Stimulated activated effector memory CD8-positive, alpha-beta T cell treated with anti-CD3 and anti-CD28 coated beads, Interleukin-12 subunit alpha, Interleukin-12 subunit beta, amount 100 ng/mL, for 72 hours (primary cell): ENCODE data around the gene LILRA1.
A peak's percentile ranks its signal among the peaks of the same experiment; 100 is the strongest.
"Not testable (repeated sequence)": the region's sequence is repeated elsewhere in the genome, so short reads cannot be mapped to it uniquely, and the experiment has no call there.

Experiments used
- ATAC-seq: fragments of 150-1000 bp; cut with Tn5 transposase; 2 replicates; pipeline ENCODE4 v1.10.0; 2021
- DNase-seq, 2 donors: peaks; one replicate each; pipeline ENCODE4 v3.0.0; 2021 to 2022; ENCODE audit warnings: low spot score in 2 of 2
- H3K27ac Mint-ChIP-seq: one replicate; pipeline ENCODE4 v1.8.0; 2022; ENCODE audit warnings: mild to moderate bottlenecking, mixed read lengths
- H3K36me3 Mint-ChIP-seq: one replicate; pipeline ENCODE4 v1.8.0; 2022; ENCODE audit warnings: mild to moderate bottlenecking, mixed read lengths
- H3K4me1 Mint-ChIP-seq: one replicate; pipeline ENCODE4 v1.8.0; 2022; ENCODE audit warnings: mixed read lengths
- H3K4me3 Mint-ChIP-seq: one replicate; pipeline ENCODE4 v1.8.0; 2022; ENCODE audit warnings: mild to moderate bottlenecking, mixed read lengths
- H3K9me3 Mint-ChIP-seq: one replicate; pipeline ENCODE4 v1.8.0; 2022; ENCODE audit warnings: mixed read lengths

Gene LILRA1

GRCh38 chr19:54572696-54573311 lies 20.6 kb upstream of the LILRA1 start:
- no peaks in the 10 kb centered on the region for H3K36me3 Mint-ChIP-seq
- no peak overlapping the region for H3K4me3 Mint-ChIP-seq
- ATAC-seq (no peak), DNase-seq (no peak)
- H3K9me3 Mint-ChIP-seq: no peaks in the 10 kb centered on the region
- no peak overlapping the region for H3K27ac Mint-ChIP-seq
- H3K4me1 Mint-ChIP-seq: peaks cover 16% of the 10 kb centered on the region

GRCh38 chr19:54573330-54573872 lies 20.0 kb upstream of the LILRA1 start, which contains the start of gene LILRA2:
Gene LILRA2, plus strand, starts transcription at chr19:54573790. Its CDS starts 89 bp downstream, at chr19:54573879.
- peak; percentile 59 for ATAC-seq
- H3K4me1 Mint-ChIP-seq: peaks cover 13% of the 10 kb centered on the region

GRCh38 chr19:54574051-54574450 lies 19.4 kb upstream of the LILRA1 start:
- no peaks in the 10 kb centered on the region for H3K9me3 Mint-ChIP-seq
- no peak overlapping the region for H3K27ac Mint-ChIP-seq
- peaks cover 10% of the 10 kb centered on the region for H3K4me1 Mint-ChIP-seq
- H3K36me3 Mint-ChIP-seq: no peaks in the 10 kb centered on the region
- ATAC-seq (peak; percentile 17), DNase-seq (no peak)
- no peak overlapping the region for H3K4me3 Mint-ChIP-seq

More at GRCh38 chr19:54573330-54573872, 20.0 kb upstream of the LILRA1 start, which contains the start of gene LILRA2:
- H3K27ac Mint-ChIP-seq: no peak within 1 kb of the TSS
- no peaks in the 10 kb centered on the region for H3K9me3 Mint-ChIP-seq
- no peak for DNase-seq
- H3K36me3 Mint-ChIP-seq: no peaks in the 10 kb centered on the region
- no peak within 1 kb of the TSS for H3K4me3 Mint-ChIP-seq

GRCh38 chr19:54574527-54575056 lies 18.8 kb upstream of the LILRA1 start:
- ATAC-seq (no peak), DNase-seq (no peak)
- H3K9me3 Mint-ChIP-seq: no peaks in the 10 kb centered on the region
- no peak overlapping the region for H3K4me3 Mint-ChIP-seq
- H3K36me3 Mint-ChIP-seq: no peaks in the 10 kb centered on the region
- peaks cover 10% of the 10 kb centered on the region for H3K4me1 Mint-ChIP-seq
- no peak overlapping the region for H3K27ac Mint-ChIP-seq

- H3K9me3 Mint-ChIP-seq, H3K4me3 Mint-ChIP-seq, H3K36me3 Mint-ChIP-seq, DNase-seq, H3K27ac Mint-ChIP-seq, ATAC-seq: not testable (repeated sequence)
- peaks cover 10% of the 10 kb centered on the region for H3K4me1 Mint-ChIP-seq
Measured at GRCh38 chr19:54575205-54575604, 18.2 kb upstream of the LILRA1 start.

- Mint-ChIP-seq H3K4me3 (no peak overlapping the region), H3K36me3 (no peaks in the 10 kb centered on the region), H3K4me1 (peaks cover 10% of the 10 kb centered on the region), H3K9me3 (no peaks in the 10 kb centered on the region), H3K27ac (no peak overlapping the region)
- DNase-seq (no peak), ATAC-seq (no peak)
Measured at GRCh38 chr19:54576411-54576976, 16.9 kb upstream of the LILRA1 start.

GRCh38 chr19:54577334-54577733 lies 16.1 kb upstream of the LILRA1 start:
- peaks cover 10% of the 10 kb centered on the region for H3K4me1 Mint-ChIP-seq

GRCh38 chr19:54578268-54578667 lies 15.2 kb upstream of the LILRA1 start:
- H3K27ac Mint-ChIP-seq, H3K4me1 Mint-ChIP-seq, H3K9me3 Mint-ChIP-seq, DNase-seq, H3K36me3 Mint-ChIP-seq, H3K4me3 Mint-ChIP-seq, ATAC-seq: not testable (repeated sequence)

More at GRCh38 chr19:54577334-54577733, 16.1 kb upstream of the LILRA1 start:
- DNase-seq (no peak), ATAC-seq (no peak)
- Mint-ChIP-seq H3K36me3 (no peaks in the 10 kb centered on the region), H3K27ac (no peak overlapping the region), H3K9me3 (no peaks in the 10 kb centered on the region), H3K4me3 (no peak overlapping the region)

GRCh38 chr19:54586397-54586796 lies 7.0 kb upstream of the LILRA1 start:
- Mint-ChIP-seq H3K4me1 (no peaks in the 10 kb centered on the region), H3K36me3 (no peaks in the 10 kb centered on the region), H3K27ac (no peak overlapping the region), H3K4me3 (no peak overlapping the region), H3K9me3 (peaks cover 4% of the 10 kb centered on the region)
- no peak for ATAC-seq
- DNase-seq: no peak

- H3K36me3 Mint-ChIP-seq: no peaks in the 10 kb centered on the region
- DNase-seq: no peak
- H3K4me1 Mint-ChIP-seq: no peaks in the 10 kb centered on the region
- ATAC-seq: no peak
- peaks cover 4% of the 10 kb centered on the region for H3K9me3 Mint-ChIP-seq
- no peak overlapping the region for H3K27ac Mint-ChIP-seq
- no peak overlapping the region for H3K4me3 Mint-ChIP-seq
Measured at GRCh38 chr19:54587026-54587425, 6.4 kb upstream of the LILRA1 start.

- not testable (repeated sequence) for H3K9me3 Mint-ChIP-seq, H3K4me1 Mint-ChIP-seq, H3K36me3 Mint-ChIP-seq, H3K4me3 Mint-ChIP-seq, H3K27ac Mint-ChIP-seq, ATAC-seq, DNase-seq
Measured at GRCh38 chr19:54593931-54594626, 647 bp downstream of the LILRA1 start.

- no peaks in the 10 kb centered on the region for H3K4me1 Mint-ChIP-seq
- H3K36me3 Mint-ChIP-seq: no peaks in the 10 kb centered on the region
- H3K4me3 Mint-ChIP-seq: no peak overlapping the region
- no peaks in the 10 kb centered on the region for H3K9me3 Mint-ChIP-seq
- ATAC-seq (no peak), DNase-seq (no peak)
- no peak overlapping the region for H3K27ac Mint-ChIP-seq
Measured at GRCh38 chr19:54594737-54595136, 1.3 kb downstream of the LILRA1 start.

- H3K36me3 Mint-ChIP-seq, H3K9me3 Mint-ChIP-seq, H3K4me3 Mint-ChIP-seq, ATAC-seq, H3K4me1 Mint-ChIP-seq, H3K27ac Mint-ChIP-seq: not testable (repeated sequence)
- DNase-seq: peak in 1 of 2 donors; percentile 40
Measured at GRCh38 chr19:54595680-54596436, 2.4 kb downstream of the LILRA1 start.

GRCh38 chr19:54600212-54600611 lies 6.8 kb downstream of the LILRA1 start:
- no peaks in the 10 kb centered on the region for H3K9me3 Mint-ChIP-seq
- peaks cover 6% of the 10 kb centered on the region for H3K4me1 Mint-ChIP-seq
- no peak overlapping the region for H3K27ac Mint-ChIP-seq
- H3K36me3 Mint-ChIP-seq: no peaks in the 10 kb centered on the region
- no peak overlapping the region for H3K4me3 Mint-ChIP-seq
- ATAC-seq (no peak), DNase-seq (no peak)

GRCh38 chr19:54606230-54606629 lies 12.8 kb downstream of the LILRA1 start:
- Mint-ChIP-seq H3K27ac (no peak overlapping the region), H3K36me3 (no peaks in the 10 kb centered on the region), H3K4me3 (peak overlapping the region; percentile 16), H3K4me1 (peaks cover 13% of the 10 kb centered on the region), H3K9me3 (no peaks in the 10 kb centered on the region)
- no peak for DNase-seq
- ATAC-seq: no peak
